Fibroblast of upper back skin (primary cell): ENCODE results near the gene PDZRN3.
"Not testable (repeated sequence)": the region's sequence is repeated elsewhere in the genome, so short reads cannot be mapped to it uniquely, and the experiment has no call there.

Source experiments
- DNase-seq: peaks from one replicate; pipeline ENCODE4 v3.0.0-alpha.2; 2013

Gene PDZRN3

DNA sequence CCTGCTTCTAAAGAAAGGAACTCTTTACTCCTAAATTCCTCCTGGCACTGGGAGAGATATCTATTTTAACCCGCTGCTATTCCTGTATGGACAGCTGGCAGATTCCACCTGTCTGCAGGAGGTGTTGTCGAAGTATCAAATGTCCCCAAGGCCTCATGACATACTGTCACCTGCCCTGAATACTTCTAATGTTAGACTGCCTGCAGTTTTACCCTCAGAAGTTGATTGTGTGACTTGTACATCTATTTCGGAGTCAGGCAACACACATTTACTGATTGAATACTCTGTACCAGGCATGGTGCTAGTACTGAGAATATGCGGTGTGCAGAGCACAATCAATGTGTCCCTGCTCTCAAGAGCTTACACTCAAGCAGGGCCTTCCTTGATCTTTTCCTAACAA is 38.6 kb downstream of the PDZRN3 start:
- no peak for DNase-seq

- no peak for DNase-seq
Observed at GRCh38 chr3:73584873-73585272, 39.9 kb downstream of the PDZRN3 start.

GRCh38 chr3:73582535-73582934 is 42.2 kb downstream of the PDZRN3 start:
- DNase-seq: no peak

- DNase-seq: no peak
Observed at GRCh38 chr3:73581134-73581846, 43.5 kb downstream of the PDZRN3 start.

- peak; percentile 96 for DNase-seq
Observed at GRCh38 chr3:73580343-73580742, 44.4 kb downstream of the PDZRN3 start.

DNA sequence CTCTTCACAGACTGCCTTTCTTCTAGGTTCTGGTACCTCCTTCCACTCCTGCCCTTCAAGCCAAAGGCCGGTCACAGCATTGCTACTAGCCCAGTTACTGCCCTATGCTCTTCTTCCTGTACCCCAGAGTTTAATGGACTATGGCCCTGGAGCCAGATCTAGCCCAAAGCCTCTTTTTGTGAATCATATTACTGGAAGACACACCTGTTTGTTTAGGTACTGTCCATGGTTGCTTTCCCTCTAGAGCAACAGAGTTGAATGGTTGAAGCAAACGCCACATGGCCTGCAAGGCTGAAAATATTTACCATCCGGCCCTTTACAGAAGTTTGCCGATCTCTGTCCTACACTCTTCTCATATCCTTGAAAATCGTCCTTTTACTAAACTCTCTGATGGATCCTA is 47.0 kb downstream of the PDZRN3 start:
- no peak for DNase-seq

DNA sequence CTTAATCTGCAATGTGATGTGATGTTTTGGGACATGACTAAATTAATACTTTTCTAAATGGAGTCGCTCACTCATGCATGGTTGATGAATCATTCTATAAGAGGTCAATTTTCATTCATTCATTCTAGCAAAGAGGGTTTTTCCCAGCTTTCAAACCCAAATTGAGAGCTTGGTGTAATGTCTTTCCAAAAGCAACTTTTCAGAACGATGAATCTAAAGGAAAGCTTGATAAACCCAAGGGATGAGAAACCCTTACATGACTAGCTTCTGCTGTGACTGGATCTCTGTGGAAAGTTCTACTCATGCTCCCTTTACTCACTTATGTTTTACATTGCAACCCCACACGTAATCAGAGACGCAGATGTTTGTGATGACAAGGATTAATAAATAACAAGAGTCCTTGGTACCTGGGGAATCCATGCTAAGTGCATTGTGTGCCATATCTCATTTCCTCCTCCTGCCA is 47.7 kb downstream of the PDZRN3 start:
- DNase-seq: peak; percentile 49

GRCh38 chr3:73575953-73576352 is 48.8 kb downstream of the PDZRN3 start:
- DNase-seq: no peak

GRCh38 chr3:73575519-73575918 is 49.2 kb downstream of the PDZRN3 start:
- DNase-seq: no peak

GRCh38 chr3:73573204-73573603 is 51.5 kb downstream of the PDZRN3 start:
- no peak for DNase-seq

DNA sequence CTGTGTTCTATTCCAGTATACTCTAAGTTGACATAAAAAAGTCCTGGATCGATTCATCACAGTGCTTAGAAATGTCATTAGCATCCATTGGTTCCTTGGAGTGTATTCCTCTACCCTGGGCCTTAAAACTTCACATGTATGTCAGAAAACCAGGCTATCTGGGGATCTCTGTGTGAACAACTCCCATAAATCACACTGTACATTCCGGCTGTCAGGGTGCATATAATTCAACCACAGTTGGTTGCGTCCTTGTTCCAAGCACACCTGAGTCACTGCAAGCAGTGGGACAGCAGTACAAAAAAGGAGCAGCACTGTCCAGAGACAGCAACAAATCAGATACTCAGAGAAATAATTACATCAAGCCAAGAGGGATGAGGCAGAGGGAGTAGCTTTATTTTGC is 52.4 kb downstream of the PDZRN3 start:
- peak; percentile 78 for DNase-seq

DNA sequence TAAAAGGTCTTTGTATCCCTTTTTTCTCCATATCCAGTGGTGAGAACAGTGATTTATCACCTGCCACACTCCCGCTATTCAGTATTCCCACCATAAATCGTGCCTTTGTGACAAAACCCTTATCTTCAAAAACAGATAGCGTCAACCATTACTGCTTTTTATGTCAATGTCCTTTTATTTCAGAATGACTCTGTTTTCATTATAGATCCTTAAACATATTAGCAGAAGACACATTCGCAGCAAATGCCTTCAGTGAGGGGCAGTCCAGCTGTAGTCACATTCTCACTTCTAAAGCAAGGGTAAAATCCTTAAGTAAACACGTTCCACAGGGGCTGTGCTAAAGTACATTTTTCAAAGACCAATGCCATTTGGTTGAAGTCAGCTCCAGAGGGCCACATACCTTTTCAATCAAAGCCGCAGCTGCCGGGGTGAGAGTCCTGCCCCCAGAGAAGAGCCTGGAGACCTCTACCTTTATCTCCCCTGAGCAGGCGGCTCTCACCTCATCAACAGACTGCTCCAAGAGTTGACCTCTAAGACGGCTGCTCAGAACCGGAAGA is 53.4 kb downstream of the PDZRN3 start:
- no peak for DNase-seq

DNA sequence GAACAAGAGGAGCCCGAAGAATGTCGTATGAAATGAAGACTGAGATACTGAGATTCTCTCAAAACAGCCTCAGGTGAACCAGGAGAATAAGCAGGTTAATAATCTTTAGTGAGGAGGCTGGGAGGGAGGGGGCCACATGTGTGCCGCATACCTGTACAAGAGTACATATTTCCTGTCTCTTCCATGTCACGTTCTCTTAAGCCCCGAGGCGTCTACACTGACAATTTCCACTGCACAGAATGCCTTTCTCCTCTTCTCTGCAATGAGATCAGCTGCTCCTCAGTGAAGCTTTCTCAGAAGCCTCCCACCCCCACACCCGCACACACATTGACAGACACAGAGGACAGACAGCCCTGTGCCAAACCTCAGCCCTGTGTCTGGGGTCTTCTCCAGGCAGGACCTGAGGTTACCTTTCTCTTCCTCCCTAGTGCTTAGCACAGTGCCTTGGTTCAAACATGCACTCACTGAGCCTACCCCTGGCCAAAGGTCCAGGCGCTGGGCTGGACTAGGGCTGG is 55.4 kb downstream of the PDZRN3 start:
- no peak for DNase-seq

DNA sequence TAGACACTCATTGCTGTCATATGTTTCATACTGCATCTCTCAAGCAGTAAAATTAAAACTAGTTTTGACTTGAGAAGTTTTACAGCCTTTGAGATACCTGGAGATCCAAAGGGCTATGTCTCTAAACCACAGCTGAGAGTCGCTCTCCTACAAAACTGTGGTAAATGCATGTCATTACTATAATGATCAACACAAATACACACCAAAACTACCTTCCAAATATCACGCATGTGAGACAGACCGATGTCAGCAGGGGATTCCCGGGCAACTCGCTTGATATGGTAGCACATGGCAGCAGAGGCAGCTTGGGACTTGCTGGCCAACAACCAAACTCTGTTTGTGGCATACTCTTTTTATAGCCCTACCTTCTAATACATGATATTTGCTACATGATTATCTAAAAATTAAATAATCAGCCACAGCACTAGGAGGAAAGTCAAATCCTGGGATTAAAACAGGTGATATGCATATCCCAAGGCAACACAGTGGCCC is 56.3 kb downstream of the PDZRN3 start:
- no peak for DNase-seq

DNA sequence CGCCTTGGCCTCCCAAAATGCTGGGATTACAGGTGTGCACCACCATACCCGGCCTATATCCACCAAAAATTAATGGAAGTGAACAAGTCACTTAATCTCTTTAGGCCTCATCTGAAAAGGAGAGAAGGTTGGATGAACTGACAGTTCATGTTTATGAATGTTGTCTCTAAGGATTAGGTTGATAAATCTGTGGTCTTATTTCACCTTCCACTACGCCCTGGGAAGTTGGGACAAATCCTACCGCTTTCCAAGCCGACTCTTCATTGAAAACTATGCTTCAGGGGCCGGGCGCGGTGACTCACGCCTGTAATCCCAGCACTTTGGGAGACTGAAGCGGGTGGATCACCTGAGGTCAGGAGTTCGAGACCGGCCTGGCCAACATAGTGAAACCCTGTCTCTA is 59.4 kb downstream of the PDZRN3 start:
- not testable (repeated sequence) for DNase-seq

DNA sequence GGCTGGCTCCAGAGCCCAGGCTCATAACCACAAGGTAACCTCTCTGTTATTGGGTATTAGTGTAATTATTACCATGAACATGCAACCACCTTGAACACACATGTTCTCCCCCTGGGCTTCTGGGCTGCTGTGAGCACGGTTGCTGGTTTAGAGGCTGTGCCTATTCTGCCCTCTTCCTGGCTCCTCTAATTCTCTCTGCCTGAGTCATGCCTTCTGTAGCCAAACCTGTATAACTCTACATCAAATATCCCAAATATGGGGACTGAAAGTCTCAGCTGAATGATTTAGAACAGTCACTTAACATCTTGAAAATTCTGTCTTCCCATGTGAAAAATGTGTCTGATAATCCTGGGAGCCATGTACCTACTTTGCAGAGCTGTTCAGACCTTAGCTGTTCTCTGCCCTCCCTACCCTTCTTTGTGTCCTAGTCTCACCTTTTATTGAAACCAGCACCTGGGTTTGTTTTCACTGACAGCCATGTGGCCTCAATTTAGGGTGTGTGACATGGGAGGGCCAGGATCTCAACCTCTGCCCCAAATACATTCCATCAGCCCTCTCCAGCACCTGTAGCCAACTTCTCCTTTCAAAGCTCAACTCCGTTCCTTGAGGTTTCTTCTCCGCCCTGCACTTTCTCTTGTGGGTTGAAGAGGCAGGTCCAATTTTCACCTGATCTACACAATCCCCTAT is 60.7 kb downstream of the PDZRN3 start:
- peak; percentile 82 for DNase-seq

DNA sequence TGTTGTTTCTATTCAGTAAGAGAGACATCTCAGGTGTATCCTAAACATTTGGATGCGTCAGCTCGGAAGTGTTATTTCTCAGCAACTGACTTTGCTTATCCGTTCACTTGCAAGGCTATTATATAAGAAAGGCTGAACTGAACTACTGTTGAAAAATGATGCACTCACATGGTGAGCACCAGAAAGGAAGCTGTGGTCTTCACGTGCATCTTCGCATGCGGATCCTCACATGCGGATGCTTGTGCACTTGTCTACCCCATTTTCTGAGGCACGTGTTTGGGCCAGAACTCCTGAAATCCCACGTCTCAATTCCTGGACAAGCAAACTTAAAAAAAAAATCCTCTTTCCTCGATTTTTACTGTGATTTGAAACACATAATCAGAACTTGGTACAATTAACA is 63.2 kb downstream of the PDZRN3 start:
- no peak for DNase-seq

DNA sequence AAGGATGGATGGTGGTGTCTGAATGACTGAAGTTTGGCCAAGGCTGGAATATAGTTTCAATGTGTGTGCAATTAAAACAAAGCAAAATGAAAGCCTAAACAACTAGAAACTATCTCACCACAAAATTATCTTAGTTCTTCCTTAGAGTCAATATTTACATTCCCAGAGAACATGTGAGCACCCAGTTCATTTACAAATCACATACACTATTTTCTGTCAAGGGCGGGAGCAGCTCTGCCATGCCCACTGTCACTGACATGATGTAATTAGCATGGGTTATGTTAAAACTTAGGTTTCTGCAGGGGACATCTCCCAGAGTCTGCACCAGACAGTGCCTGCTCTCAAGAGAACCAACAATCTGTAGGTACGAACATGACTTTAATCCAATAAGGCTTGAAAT is 65.0 kb downstream of the PDZRN3 start:
- DNase-seq: no peak

- DNase-seq: peak; percentile 39
Observed at GRCh38 chr3:73558727-73559075, 66.0 kb downstream of the PDZRN3 start.

- DNase-seq: peak; percentile 58
Observed at GRCh38 chr3:73557986-73558726, 66.6 kb downstream of the PDZRN3 start.

GRCh38 chr3:73556520-73557372 is 68.0 kb downstream of the PDZRN3 start:
- peak; percentile 68 for DNase-seq

DNA sequence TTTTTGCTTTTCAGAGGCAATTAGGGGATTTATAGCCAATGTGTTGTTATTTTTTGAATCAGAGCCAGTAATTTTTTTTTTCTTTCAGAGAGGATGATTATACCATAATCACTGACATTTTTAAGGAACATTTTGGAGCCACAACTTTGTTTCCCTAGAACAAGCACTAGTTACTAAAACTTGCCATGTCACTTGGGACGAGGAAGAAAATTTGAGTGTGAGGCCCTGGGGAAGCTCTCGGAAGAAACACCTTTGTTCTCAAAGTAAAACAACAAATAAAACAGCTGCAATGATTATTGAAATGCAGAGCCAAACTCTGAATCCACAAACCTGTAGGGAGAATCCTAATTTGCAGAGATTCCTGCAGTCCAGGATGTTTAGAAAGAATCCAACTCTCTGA is 69.7 kb downstream of the PDZRN3 start:
- DNase-seq: no peak
